K562 (cell line): Measurements from ENCODE around the gene NPR2. TPM values are rescaled to one million over a fixed set of nuclear protein-coding genes. Genes with fewer than 3 reads are reported as not detected.

ENCODE experiments used
- ATAC-seq: fragments of 200-7000 bp; cut with Tn5 transposase; 3 replicates; pipeline ENCODE4 v1.9.1; 2020; ENCODE audit warnings: moderate library complexity
- BruUV-seq: library from RNA; stranded (reverse); fragments of 400-500 nt; replicated peaks from 2 replicates; lab custom pipeline; 2021; lab: Mats Ljungman, UMichigan
- CTCF ChIA-PET: fragments of 300-600 bp; formaldehyde crosslinking; extraction: SDS; loops from one replicate; lab custom pipeline; 2021; ENCODE audit warnings: low intra/inter-chr PET ratio; lab: Yijun Ruan, JAX
- POLR2A ChIA-PET: fragments of 300-600, 350-650 bp; sonication (Branson Sonifier 250); formaldehyde crosslinking; extraction: SDS; loops from one replicate; lab custom pipeline; 2021; ENCODE audit warnings: antibody characterized with exemption, inconsistent platforms; lab: Yijun Ruan, JAX
- DNase-seq, 4 experiments: peaks; one replicate each; pipeline versions ENCODE4 v3.0.0 to v3.0.0-alpha.2; 2011 to 2018; ENCODE audit warnings: low spot score in 3 of 4, mixed read lengths in 3 of 4; ENCODE audit errors: extremely low read depth in 1 of 4
- FAIRE-seq: peaks from 2 replicates; lab custom pipeline; 2011; peaks lifted over from hg19 to GRCh38; lab: Jason Lieb, UNC
- H2AFZ ChIP-seq: 2 replicates; pipeline ENCODE4 v1.6.0; 2011; ENCODE audit warnings: low read depth, low read length, control low read depth, inconsistent platforms
- H3K27ac ChIP-seq: fragments of 200-600 bp; 3 replicates; pipeline ENCODE4 v1.8.0; 2011; ENCODE audit warnings: low read depth, mild to moderate bottlenecking, control low read depth, inconsistent platforms, low read length, moderate library complexity, mixed read lengths; ENCODE audit errors: extremely low read depth
- H3K27me3 ChIP-seq, 2 experiments: fragments of 300-600 bp in 1 of 2; 2 replicates in 1 of 2; 3 replicates in 1 of 2; pipeline versions ENCODE4 v1.6.0 to v1.8.0; 2011; ENCODE audit warnings: inconsistent platforms in 2 of 2, low read length in 2 of 2, mild to moderate bottlenecking in 1 of 2, mixed read lengths in 1 of 2, moderate library complexity in 1 of 2; ENCODE audit not compliant: control insufficient read depth in 2 of 2, insufficient read depth in 2 of 2
- H3K36me3 ChIP-seq: fragments of 300-600 bp; 3 replicates; pipeline ENCODE4 v1.8.0; 2011; ENCODE audit warnings: mild to moderate bottlenecking, low read length, inconsistent platforms; ENCODE audit not compliant: control insufficient read depth, insufficient read depth
- H3K4me1 ChIP-seq, 2 experiments: fragments of 200-600 bp in 1 of 2; replicated peaks in 1 of 2; 2 replicates in 1 of 2; 3 replicates in 1 of 2; pipeline versions ENCODE4 v1.5.1 to v1.8.0; 2011; ENCODE audit warnings: inconsistent platforms in 2 of 2, low read length in 2 of 2, mild to moderate bottlenecking in 1 of 2, mixed read lengths in 1 of 2, moderate library complexity in 1 of 2; ENCODE audit not compliant: control insufficient read depth in 2 of 2, insufficient read depth in 2 of 2
- H3K4me2 ChIP-seq: 2 replicates; pipeline ENCODE4 v1.6.1; 2011; ENCODE audit warnings: low read length, control low read depth, inconsistent platforms, mixed read lengths; ENCODE audit not compliant: insufficient read depth
- H3K4me3 ChIP-seq: fragments of 200-600 bp; sonication (generic), shearing (Covaris generic); 2 replicates; pipeline ENCODE4 v1.5.1; 2016; ENCODE audit warnings: control low read depth, inconsistent platforms
- H3K79me2 ChIP-seq: fragments of 200-600 bp; 3 replicates; pipeline ENCODE4 v1.8.0; 2011; ENCODE audit warnings: low read length, inconsistent platforms; ENCODE audit not compliant: control insufficient read depth, insufficient read depth
- H3K9ac ChIP-seq, 2 experiments: 2 replicates each; pipeline versions ENCODE4 v1.6.0 to v1.6.1; 2011; ENCODE audit warnings: low read depth in 2 of 2, low read length in 2 of 2, control low read depth in 1 of 2, inconsistent platforms in 1 of 2, mild to moderate bottlenecking in 1 of 2, mixed read lengths in 1 of 2; ENCODE audit not compliant: insufficient read depth in 1 of 2
- H3K9me1 ChIP-seq: one replicate; pipeline ENCODE4 v1.6.0; 2011; ENCODE audit warnings: inconsistent platforms, mild to moderate bottlenecking, low read length, moderate library complexity; ENCODE audit not compliant: control insufficient read depth, insufficient read depth
- H3K9me3 ChIP-seq: replicated peaks from 2 replicates; pipeline ENCODE4 v1.5.1; 2011; ENCODE audit warnings: low read depth, low read length, inconsistent platforms; ENCODE audit not compliant: control insufficient read depth, insufficient read depth
- H4K20me1 ChIP-seq: replicated peaks from 2 replicates; pipeline ENCODE4 v1.6.1; 2011; ENCODE audit warnings: low read length, inconsistent platforms, mixed read lengths; ENCODE audit not compliant: control insufficient read depth, insufficient read depth
- GABPB2 ChIP-seq: fragments of 250-450 bp; sonication (Bioruptor Pico); conservative IDR thresholded peaks from 2 replicates; pipeline ENCODE4 v1.5.1; 2021; ENCODE audit warnings: mild to moderate bottlenecking
- HNRNPK ChIP-seq: fragments of 200-400 bp; formaldehyde crosslinking; IDR thresholded peaks from one replicate; pipeline ENCODE4 v1.6.1; 2018; ENCODE audit warnings: mild to moderate bottlenecking, low read depth, low read length; ENCODE audit not compliant: poor library complexity, severe bottlenecking
- IRF1 ChIP-seq: sonication (generic); formaldehyde crosslinking; IDR thresholded peaks from 2 replicates; pipeline ENCODE4 v1.8.0; 2022; ENCODE audit warnings: missing genetic modification reagents, mild to moderate bottlenecking, borderline replicate concordance
- MAFF ChIP-seq: IDR thresholded peaks from 2 replicates; pipeline ENCODE4 v1.6.1; 2012; ENCODE audit warnings: low read length, improper control_type of control experiment
- MEF2D ChIP-seq: conservative IDR thresholded peaks from 2 replicates; pipeline ENCODE4 v1.6.1; 2016; ENCODE audit warnings: low read depth, missing genetic modification characterization, missing compliant biosample characterization
- U2AF2 ChIP-seq: fragments of 200-400 bp; formaldehyde crosslinking; optimal IDR thresholded peaks from 2 replicates; pipeline ENCODE3; 2017; ENCODE audit warnings: low read depth, mild to moderate bottlenecking, low read length
- ZNF217 ChIP-seq: sonication (generic); formaldehyde crosslinking; IDR thresholded peaks from 2 replicates; pipeline ENCODE4 v1.8.0; 2022; ENCODE audit warnings: mild to moderate bottlenecking, missing genetic modification reagents
- ZNF253 ChIP-seq: fragments of 250-450 bp; sonication (Bioruptor Pico); conservative IDR thresholded peaks from 2 replicates; pipeline ENCODE4 v1.6.1; 2021; ENCODE audit warnings: mild to moderate bottlenecking
- ZNF655 ChIP-seq: fragments of 250-450 bp; sonication (Bioruptor Pico); IDR thresholded peaks from 2 replicates; pipeline ENCODE4 v1.5.0; 2021
- WGBS: fragments of 100-300 bp; shearing (Covaris generic); methylation state at CpG from one replicate; pipeline ENCODE4 v1.1.6; 2016; ENCODE audit warnings: low coverage, mixed read lengths; ENCODE audit not compliant: insufficient coverage; ENCODE audit errors: missing lambda C conversion rate; 5-methylcytosine and 5-hydroxymethylcytosine counted together
- in situ Hi-C: fragments of 300-500 bp; cut with MboI; formaldehyde crosslinking; loops from 4 replicates; pipeline ENCODE4 v1.15.0; 2018; ENCODE audit warnings: inconsistent platforms, mixed read lengths
- intact Hi-C: fragments of 100-400 bp; cut with micrococcal nuclease; formaldehyde crosslinking; loops from 2 replicates; pipeline ENCODE4 v1.14.2; 2022
- polyA plus RNA-seq, 8 experiments: library from polyadenylated mRNA; depleted of rRNA in 4 of 8; stranded (reverse) in 5 of 8; unstranded in 3 of 8; fragments of >200 nt; fragmentation: Nextera tagmentation in 2 of 8; fragmentation: Illumina TruSeq in 1 of 8; extraction: Ambion mirVana in 2 of 8; extraction: Trizol in 1 of 8; gene quantifications; 2 replicates each; pipeline versions ENCODE4 v1.2.1 to v1.2.3, GENCODE V29; 2011 to 2014; ENCODE audit warnings: inconsistent platforms in 1 of 8, missing spikeins in 1 of 8
- total RNA-seq, 7 experiments: library from RNA; depleted of rRNA in 6 of 7; stranded (reverse); fragments of >200 nt in 6 of 7; fragmentation: Illumina TruSeq in 2 of 7; extraction: Trizol in 2 of 7; gene quantifications; 2 replicates each; pipeline versions ENCODE4 v1.2.1 to v1.2.3, GENCODE V29; 2011 to 2021; ENCODE audit warnings: low replicate concordance in 1 of 7

NPR2 gene
- total and polyA plus RNA-seq, 9 of the 15 experiments (the other 6 are each of a cell fraction or from before 2014, with no cell fraction given), result 2.4 to 12.9 (median 6.0) TPM

- no peak for ATAC-seq
- no peak overlapping the region for H3K4me3 ChIP-seq
- no peak overlapping the region for H3K9ac ChIP-seq
- WGBS, result 72% methylated on average over 4 of the region's 5 CpGs
- no peak overlapping the region for H3K4me2 ChIP-seq
- CTCF ChIA-PET, result no interaction called here
- peaks cover 31% of the 10 kb centered on the region; the same call in 2 of the 3 replicates for H3K36me3 ChIP-seq
- peaks cover 9 to 17% of the 10 kb centered on the region in 2 experiments for H3K4me1 ChIP-seq
- H2AFZ ChIP-seq, result no peak overlapping the region
- no peaks in the 10 kb centered on the region for H3K9me3 ChIP-seq
- H4K20me1 ChIP-seq, result 0 out of 2 replicates have a peak, but pooled peaks cover 2% of the 10 kb centered on the region
- intact Hi-C loops, result no loop called here
- no peak overlapping the region for H3K27ac ChIP-seq
- H3K27me3 ChIP-seq, result no peaks in the 10 kb centered on the region
- no peak for DNase-seq
- BruUV-seq, result no TSS peak
- H3K9me1 ChIP-seq, result no peaks in the 10 kb centered on the region
- POLR2A ChIA-PET, result interaction anchor here (0.8 to 1.1 kb wide), 2 partner anchors 16 to 17 kb away, joined by 3 to 6 read pairs; no protein-coding TSS in a partner anchor
- no peak for FAIRE-seq
- peaks cover 30% of the 10 kb centered on the region for H3K79me2 ChIP-seq
- in situ Hi-C loops, result no loop called here
- TF ChIP-seq ZNF655 (CRISPR knock-in tag) (no peak), ZNF253 (no peak), MEF2D (tag) (no peak), MAFF (no peak), U2AF2 (no peak), GABPB2 (CRISPR knock-in tag) (no peak), IRF1 (CRISPR knock-in tag) (no peak), ZNF217 (no peak), HNRNPK (no peak)
Observed at GRCh38 chr9:35753466-35753865, 37.9 kb upstream of the NPR2 start.
